ENCODE data around the gene THOP1.

Gene THOP1

GRCh38 chr19:2804156-2805004 lies 19.1 kb downstream of the THOP1 start:
- no peak for DNase-seq (ENCODE audit: low read depth in 3 of 3)

- DNase-seq (ENCODE audit: low read depth in 3 of 3): no peak
Measured at GRCh38 chr19:2805261-2805900, 20.1 kb downstream of the THOP1 start.

- DNase-seq (ENCODE audit: low read depth in 3 of 3): no peak
Measured at GRCh38 chr19:2805991-2806649, 20.8 kb downstream of the THOP1 start.

GRCh38 chr19:2806736-2807378 lies 21.6 kb downstream of the THOP1 start:
- DNase-seq (ENCODE audit: low read depth in 3 of 3): no peak

- DNase-seq (ENCODE audit: low read depth in 3 of 3): no peak
Measured at GRCh38 chr19:2807379-2808128, 22.3 kb downstream of the THOP1 start.

- DNase-seq (ENCODE audit: low read depth in 3 of 3): no peak
Measured at GRCh38 chr19:2808129-2808941, 23.0 kb downstream of the THOP1 start.

GRCh38 chr19:2809387-2810140 lies 24.3 kb downstream of the THOP1 start:
- DNase-seq (ENCODE audit: low read depth in 3 of 3): no peak

GRCh38 chr19:2810141-2811091 lies 25.1 kb downstream of the THOP1 start:
- no peak for DNase-seq (ENCODE audit: low read depth in 3 of 3)

- DNase-seq (ENCODE audit: low read depth in 3 of 3): no peak
Measured at GRCh38 chr19:2811221-2811722, 26.0 kb downstream of the THOP1 start.

GRCh38 chr19:2811735-2812413 lies 26.6 kb downstream of the THOP1 start:
- no peak for DNase-seq (ENCODE audit: low read depth in 3 of 3)

GRCh38 chr19:2812414-2813234 lies 27.3 kb downstream of the THOP1 start:
- DNase-seq (ENCODE audit: low read depth in 3 of 3): no peak

- no peak for DNase-seq (ENCODE audit: low read depth in 3 of 3)
Measured at GRCh38 chr19:2813235-2814160, 28.2 kb downstream of the THOP1 start.

- no peak for DNase-seq (ENCODE audit: low read depth in 3 of 3)
Measured at GRCh38 chr19:2814426-2814825, 29.1 kb downstream of the THOP1 start.

- DNase-seq (ENCODE audit: low read depth in 3 of 3): no peak
Measured at GRCh38 chr19:2815191-2815614, 29.9 kb downstream of the THOP1 start.

GRCh38 chr19:2815923-2816322 lies 30.6 kb downstream of the THOP1 start:
- no peak for DNase-seq (ENCODE audit: low read depth in 3 of 3)

GRCh38 chr19:2816641-2817040 lies 31.3 kb downstream of the THOP1 start:
- no peak for DNase-seq (ENCODE audit: low read depth in 3 of 3)

Measured in stimulated activated CD4-positive, alpha-beta T cell treated with anti-CD3 and anti-CD28 coated beads, TNF-alpha, amount 100 ng/mL, for 4 hours (primary cell).